Measurements from ENCODE around the gene PRKAG2. TPM values are rescaled to one million over a fixed set of nuclear protein-coding genes. Genes with fewer than 3 reads are reported as not detected.
A peak's percentile ranks its signal among the peaks of the same experiment; 100 is the strongest.

PRKAG2 gene
- total RNA-seq, 3 donors from 2014 or later = 42.4 to 48.5 (median 46.6) TPM

GRCh38 chr7:151611041-151611440 lies 265.9 kb downstream of the PRKAG2 start:
- ATAC-seq (no peak), DNase-seq (no peak)
- TF ChIP-seq CTCF (IDR thresholded peaks at IDR 0.05) = no peak
- Histone ChIP-seq H3K4me3 (no peak overlapping the region), H3K9me3 (no peaks in the 10 kb centered on the region), H3K36me3 (ENCODE audit: low read depth) (no peaks in the 10 kb centered on the region), H3K4me1 (ENCODE audit: low read depth) (peaks cover 13% of the 10 kb centered on the region)
- intact Hi-C loops (cut with DNase I, micrococcal nuclease) = no loop called here

GRCh38 chr7:151608031-151608551 lies 268.8 kb downstream of the PRKAG2 start:
- TF ChIP-seq CTCF (IDR thresholded peaks at IDR 0.05) = no peak
- DNase-seq (peak; percentile 47 to 66 (median 60)), ATAC-seq (peak; percentile 95)
- intact Hi-C loops (cut with DNase I, micrococcal nuclease) = no loop called here
- H3K4me1 ChIP-seq (ENCODE audit: low read depth) = peaks cover 13% of the 10 kb centered on the region
- H3K4me3 ChIP-seq = no peak overlapping the region
- H3K9me3 ChIP-seq = no peaks in the 10 kb centered on the region
- H3K36me3 ChIP-seq (ENCODE audit: low read depth) = no peaks in the 10 kb centered on the region

GRCh38 chr7:151607464-151607867 lies 269.4 kb downstream of the PRKAG2 start:
- DNase-seq (no peak), ATAC-seq (peak; percentile 66)
- H3K9me3 ChIP-seq = no peaks in the 10 kb centered on the region
- H3K4me3 ChIP-seq = no peak overlapping the region
- no peaks in the 10 kb centered on the region for H3K36me3 ChIP-seq (ENCODE audit: low read depth)
- intact Hi-C loops (cut with DNase I, micrococcal nuclease) = no loop called here
- H3K4me1 ChIP-seq (ENCODE audit: low read depth) = peaks cover 13% of the 10 kb centered on the region
- no peak for TF ChIP-seq CTCF (IDR thresholded peaks at IDR 0.05)

GRCh38 chr7:151603951-151604350 lies 273.0 kb downstream of the PRKAG2 start:
- no peaks in the 10 kb centered on the region for H3K9me3 ChIP-seq
- H3K36me3 ChIP-seq (ENCODE audit: low read depth) = no peaks in the 10 kb centered on the region
- peaks cover 8% of the 10 kb centered on the region for H3K4me1 ChIP-seq (ENCODE audit: low read depth)
- H3K4me3 ChIP-seq = no peak overlapping the region
- no peak for DNase-seq
- intact Hi-C loops (cut with DNase I, micrococcal nuclease) = no loop called here
- ATAC-seq = no peak
- no peak for TF ChIP-seq CTCF (IDR thresholded peaks at IDR 0.05)

GRCh38 chr7:151601521-151602305 lies 275.2 kb downstream of the PRKAG2 start:
- intact Hi-C loops (cut with DNase I, micrococcal nuclease) = no loop called here
- Histone ChIP-seq H3K9me3 (no peaks in the 10 kb centered on the region), H3K4me3 (no peak overlapping the region), H3K4me1 (ENCODE audit: low read depth) (no peaks in the 10 kb centered on the region), H3K36me3 (ENCODE audit: low read depth) (no peaks in the 10 kb centered on the region)
- DNase-seq (no peak), ATAC-seq (no peak)
- TF ChIP-seq CTCF (IDR thresholded peaks at IDR 0.05) = no peak

Measured in mucosa of descending colon (tissue), 3 donors.